Tibial nerve (tissue), 4 donors: Measurements from ENCODE around the gene MAPT. TPM values are rescaled to one million over a fixed set of nuclear protein-coding genes. Genes with fewer than 3 reads are reported as not detected.

Experiments used
- DNase-seq, 2 donors: peaks; one replicate each; pipeline ENCODE4 v3.0.0-alpha.2; 2019; ENCODE audit warnings: low spot score in 2 of 2
- H3K27ac ChIP-seq, 4 donors: fragments of 200-600 bp; sonication (generic) in 3 of 4; one replicate each; pipeline ENCODE4 v1.5.1; 2017 to 2019; ENCODE audit warnings: mild to moderate bottlenecking in 1 of 4
- H3K27me3 ChIP-seq, 2 donors: fragments of 200-600 bp; sonication (generic) in 1 of 2; one replicate each; pipeline versions ENCODE4 v1.5.1 to v1.6.0; 2017 to 2019
- H3K36me3 ChIP-seq, 3 donors: fragments of 200-600 bp; sonication (generic); one replicate each; pipeline ENCODE4 v1.5.1; 2018 to 2019
- H3K4me1 ChIP-seq, 4 donors: fragments of 200-600 bp; sonication (generic) in 3 of 4; one replicate each; pipeline ENCODE4 v1.5.1; 2017 to 2019
- H3K4me3 ChIP-seq, 4 donors: fragments of 200-600 bp; sonication (generic) in 3 of 4; one replicate each; pipeline ENCODE4 v1.5.1; 2017 to 2019; ENCODE audit warnings: mild to moderate bottlenecking in 1 of 4, moderate library complexity in 1 of 4
- H3K9me3 ChIP-seq, 4 donors: fragments of 200-600 bp; sonication (generic) in 3 of 4; one replicate each; pipeline ENCODE4 v1.5.1; 2017 to 2019
- EP300 ChIP-seq, 2 donors: sonication (generic); formaldehyde crosslinking; IDR thresholded peaks; one replicate each; pipeline ENCODE4 v1.6.1; 2017; ENCODE audit warnings: antibody characterized with exemption in 2 of 2, mild to moderate bottlenecking in 1 of 2
- POLR2A ChIP-seq, 2 donors: fragments of 450-650 bp; IDR thresholded peaks; one replicate each; pipeline ENCODE4 v1.6.1; 2017; ENCODE audit warnings: antibody characterized with exemption in 2 of 2, mild to moderate bottlenecking in 2 of 2, moderate library complexity in 2 of 2
- WGBS, 2 donors: methylation state at CpG; one replicate each; pipeline ENCODE4 v1.1.5; 2018; 5-methylcytosine and 5-hydroxymethylcytosine counted together
- total RNA-seq, 4 donors: library from RNA; depleted of rRNA; stranded (reverse); fragments of >200 nt; gene quantifications; one replicate each; pipeline ENCODE4 v1.1.0, GENCODE V29; 2016
- TF ChIP-seq, protein P1 (sequence below), 5 experiments: fragments of 200-600 bp in 3 of 5; fragments of 450-650 bp in 2 of 5; sonication (generic) in 3 of 5; IDR thresholded peaks; one replicate each; pipeline ENCODE4 v1.5.1; 2016 to 2019; ENCODE audit warnings: antibody characterized with exemption in 5 of 5, mild to moderate bottlenecking in 3 of 5, moderate library complexity in 2 of 5

Gene MAPT
- total RNA-seq, 4 donors from 2014 or later, result 2.5 to 3.1 (median 2.8) TPM

GRCh38 chr17:46000292-46000691 lies 105.9 kb downstream of the MAPT start:
- WGBS, 2 donors, result 70 to 71% methylated on average over 7 of the region's 7 CpGs
- DNase-seq, result no peak
- no peaks in the 10 kb centered on the region for H3K27me3 ChIP-seq

GRCh38 chr17:46000757-46001156 lies 106.4 kb downstream of the MAPT start:
- Histone ChIP-seq H3K27me3 (no peaks in the 10 kb centered on the region), H3K4me3 (no peak overlapping the region), H3K4me1 (peaks cover 0 to 10% (median 0%) of the 10 kb centered on the region in 4 donors), H3K27ac (no peak overlapping the region), H3K9me3 (no peaks in the 10 kb centered on the region), H3K36me3 (no peaks in the 10 kb centered on the region)
- DNase-seq, result no peak
- TF ChIP-seq POLR2A (IDR thresholded peaks at IDR 0.05) (no peak), EP300 (IDR thresholded peaks at IDR 0.05) (no peak)
- TF ChIP-seq, protein P1, sequence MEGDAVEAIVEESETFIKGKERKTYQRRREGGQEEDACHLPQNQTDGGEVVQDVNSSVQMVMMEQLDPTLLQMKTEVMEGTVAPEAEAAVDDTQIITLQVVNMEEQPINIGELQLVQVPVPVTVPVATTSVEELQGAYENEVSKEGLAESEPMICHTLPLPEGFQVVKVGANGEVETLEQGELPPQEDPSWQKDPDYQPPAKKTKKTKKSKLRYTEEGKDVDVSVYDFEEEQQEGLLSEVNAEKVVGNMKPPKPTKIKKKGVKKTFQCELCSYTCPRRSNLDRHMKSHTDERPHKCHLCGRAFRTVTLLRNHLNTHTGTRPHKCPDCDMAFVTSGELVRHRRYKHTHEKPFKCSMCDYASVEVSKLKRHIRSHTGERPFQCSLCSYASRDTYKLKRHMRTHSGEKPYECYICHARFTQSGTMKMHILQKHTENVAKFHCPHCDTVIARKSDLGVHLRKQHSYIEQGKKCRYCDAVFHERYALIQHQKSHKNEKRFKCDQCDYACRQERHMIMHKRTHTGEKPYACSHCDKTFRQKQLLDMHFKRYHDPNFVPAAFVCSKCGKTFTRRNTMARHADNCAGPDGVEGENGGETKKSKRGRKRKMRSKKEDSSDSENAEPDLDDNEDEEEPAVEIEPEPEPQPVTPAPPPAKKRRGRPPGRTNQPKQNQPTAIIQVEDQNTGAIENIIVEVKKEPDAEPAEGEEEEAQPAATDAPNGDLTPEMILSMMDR (IDR thresholded peaks at IDR 0.05), result no peak
- WGBS, 2 donors, result 71 to 95% methylated on average over 2 of the region's 2 CpGs

More at GRCh38 chr17:46000292-46000691, 105.9 kb downstream of the MAPT start:
- Histone ChIP-seq H3K4me3 (no peak overlapping the region), H3K36me3 (no peaks in the 10 kb centered on the region), H3K9me3 (no peaks in the 10 kb centered on the region), H3K27ac (no peak overlapping the region), H3K4me1 (peaks cover 0 to 10% (median 0%) of the 10 kb centered on the region in 4 donors)
- TF ChIP-seq POLR2A (IDR thresholded peaks at IDR 0.05) (no peak), EP300 (IDR thresholded peaks at IDR 0.05) (no peak)

- Histone ChIP-seq H3K4me3 (no peak overlapping the region), H3K27ac (no peak overlapping the region), H3K36me3 (no peaks in the 10 kb centered on the region), H3K27me3 (no peaks in the 10 kb centered on the region), H3K9me3 (no peaks in the 10 kb centered on the region), H3K4me1 (peaks cover 0 to 10% (median 0%) of the 10 kb centered on the region in 4 donors)
- TF ChIP-seq POLR2A (IDR thresholded peaks at IDR 0.05), result no peak
- 72 to 73% methylated on average over 13 of the region's 13 CpGs for WGBS, 2 donors
- no peak for DNase-seq
Measured at GRCh38 chr17:46001390-46002310, 107.3 kb downstream of the MAPT start.

- no peaks in the 10 kb centered on the region for H3K27me3 ChIP-seq
- peaks cover 0 to 10% (median 0%) of the 10 kb centered on the region in 4 donors for H3K4me1 ChIP-seq
- H3K36me3 ChIP-seq, result no peaks in the 10 kb centered on the region
- H3K27ac ChIP-seq, result no peak overlapping the region
- whole genome bisulfite sequencing, 2 donors, result 25 to 28% methylated on average over 8 of the region's 8 CpGs
- H3K9me3 ChIP-seq, result no peaks in the 10 kb centered on the region
- H3K4me3 ChIP-seq, result no peak overlapping the region
- no peak for TF ChIP-seq POLR2A (IDR thresholded peaks at IDR 0.05)
- TF ChIP-seq, protein P1 (IDR thresholded peaks at IDR 0.05), result peak; percentile 93 to 98 (median 95)
- DNase-seq, result peak; percentile 56 to 81
Measured at GRCh38 chr17:46002311-46002972, 108.1 kb downstream of the MAPT start.

- Histone ChIP-seq H3K4me1 (peaks cover 0 to 10% (median 0%) of the 10 kb centered on the region in 4 donors), H3K4me3 (no peak overlapping the region), H3K27me3 (no peaks in the 10 kb centered on the region), H3K36me3 (no peaks in the 10 kb centered on the region), H3K9me3 (no peaks in the 10 kb centered on the region), H3K27ac (no peak overlapping the region)
- TF ChIP-seq, protein P1 (IDR thresholded peaks at IDR 0.05), result no peak
- TF ChIP-seq POLR2A (IDR thresholded peaks at IDR 0.05) (no peak), EP300 (IDR thresholded peaks at IDR 0.05) (no peak)
- DNase-seq, result no peak
- WGBS, 2 donors, result 74 to 79% methylated on average over 7 of the region's 7 CpGs
Measured at GRCh38 chr17:46002973-46003316, 108.6 kb downstream of the MAPT start.
